HCT116 (cell line): ENCODE data around the gene CTIF. TPM values are rescaled to one million over a fixed set of nuclear protein-coding genes. Genes with fewer than 3 reads are reported as not detected.
A peak's percentile ranks its signal among the peaks of the same experiment; 100 is the strongest.

ENCODE experiments used
- ATAC-seq: fragments of 200-7000 bp; cut with Tn5 transposase; 2 replicates; pipeline ENCODE4 v1.9.1; 2020; ENCODE audit warnings: mild to moderate bottlenecking, moderate library complexity
- BruUV-seq: library from RNA; stranded (reverse); fragments of 400-500 nt; replicated peaks from 2 replicates; lab custom pipeline; 2021; lab: Mats Ljungman, UMichigan
- CTCF ChIA-PET: fragments of 300-600 bp; sonication (Branson Sonifier 250); formaldehyde crosslinking; loops from one replicate; lab custom pipeline; 2021; ENCODE audit warnings: antibody characterized with exemption; lab: Charles Lee
- POLR2A ChIA-PET: fragments of 300-600, 350-600 bp; sonication (Branson Sonifier 250); formaldehyde crosslinking; loops from one replicate; lab custom pipeline; 2021; ENCODE audit warnings: antibody characterized with exemption; lab: Charles Lee
- RAD21 ChIA-PET, 2 experiments: fragments of 300-600 bp; sonication (Branson Sonifier 250); formaldehyde crosslinking; loops; one replicate each; lab custom pipeline; 2023; ENCODE audit warnings: low total read pairs in 2 of 2; ENCODE audit not compliant: uncharacterized antibody in 2 of 2, unreplicated experiment in 2 of 2, low non-redundant PET in 1 of 2; lab: Charles Lee
- DNase-seq: peaks from one replicate; pipeline ENCODE4 v3.0.0-alpha.2; 2010; ENCODE audit warnings: low read depth, low spot score
- H2AFZ ChIP-seq: fragments of 200-600 bp; shearing (Covaris generic), sonication (generic); 2 replicates; pipeline ENCODE4 v1.6.1; 2017; ENCODE audit warnings: low read depth, mixed run types, mixed read lengths, antibody characterized with exemption, low read length; ENCODE audit not compliant: poor library complexity, severe bottlenecking
- H3K27ac ChIP-seq: 2 replicates; pipeline ENCODE4 v1.5.1; 2012; ENCODE audit warnings: low read depth, low read length
- H3K27me3 ChIP-seq: fragments of 200-600 bp; sonication (generic); 2 replicates; pipeline ENCODE4 v1.6.1; 2016; ENCODE audit warnings: mixed run types, low read length, mixed read lengths; ENCODE audit not compliant: insufficient read depth
- H3K36me3 ChIP-seq, 2 experiments: fragments of 200-500 bp in 1 of 2; fragments of 200-600 bp in 1 of 2; sonication (Bioruptor generic) in 1 of 2; sonication (generic) in 1 of 2; 2 replicates each; pipeline versions ENCODE4 v1.5.1 to v1.6.1; 2014 to 2016; ENCODE audit warnings: low read length in 2 of 2, inconsistent platforms in 1 of 2, mixed read lengths in 1 of 2, mixed run types in 1 of 2; ENCODE audit not compliant: insufficient read depth in 2 of 2, control insufficient read depth in 1 of 2
- H3K4me1 ChIP-seq, 2 experiments: fragments of 200-600 bp in 1 of 2; sonication (generic) in 1 of 2; 2 replicates each; pipeline versions ENCODE4 v1.5.1 to v1.6.1; 2012 to 2017; ENCODE audit warnings: low read length in 2 of 2, inconsistent platforms in 1 of 2, mild to moderate bottlenecking in 1 of 2, mixed read lengths in 1 of 2, mixed run types in 1 of 2, moderate library complexity in 1 of 2; ENCODE audit not compliant: insufficient read depth in 2 of 2, control insufficient read depth in 1 of 2
- H3K4me2 ChIP-seq: fragments of 200-600 bp; sonication (generic); 2 replicates; pipeline ENCODE4 v1.6.1; 2017; ENCODE audit warnings: mixed run types, low read length, mixed read lengths
- H3K4me3 ChIP-seq, 2 experiments: fragments of 200-600 bp in 1 of 2; sonication (generic) in 1 of 2; replicated peaks in 1 of 2; 2 replicates each; pipeline ENCODE4 v1.5.1; 2011 to 2016; ENCODE audit warnings: low read length in 2 of 2, control low read depth in 1 of 2, low read depth in 1 of 2, mild to moderate bottlenecking in 1 of 2, mixed read lengths in 1 of 2, mixed run types in 1 of 2
- H3K79me2 ChIP-seq: fragments of 200-600 bp; sonication (generic); 2 replicates; pipeline ENCODE4 v1.6.1; 2017; ENCODE audit warnings: mild to moderate bottlenecking, mixed run types, low read length, moderate library complexity, mixed read lengths; ENCODE audit not compliant: insufficient read depth
- H3K9ac ChIP-seq: fragments of 200-600 bp; sonication (generic); 2 replicates; pipeline ENCODE4 v1.6.1; 2016; ENCODE audit warnings: low read length, mixed read lengths
- H3K9me2 ChIP-seq: fragments of 200-600 bp; sonication (generic), shearing (Covaris generic); 2 replicates; pipeline ENCODE4 v1.6.1; 2017; ENCODE audit warnings: mixed run types, mild to moderate bottlenecking, moderate library complexity; ENCODE audit not compliant: insufficient read depth
- H3K9me3 ChIP-seq, 2 experiments: fragments of 200-500 bp in 1 of 2; fragments of 200-600 bp in 1 of 2; sonication (Bioruptor generic) in 1 of 2; sonication (generic) in 1 of 2; 2 replicates each; pipeline ENCODE4 v1.6.1; 2014 to 2017; ENCODE audit warnings: low read length in 2 of 2, mixed read lengths in 2 of 2, inconsistent platforms in 1 of 2, low read depth in 1 of 2, mild to moderate bottlenecking in 1 of 2, mixed run types in 1 of 2, moderate library complexity in 1 of 2; ENCODE audit not compliant: control insufficient read depth in 1 of 2, insufficient read depth in 1 of 2
- H4K20me1 ChIP-seq: fragments of 200-600 bp; sonication (generic), shearing (Covaris generic); 2 replicates; pipeline ENCODE4 v1.6.1; 2017; ENCODE audit warnings: mixed run types, mild to moderate bottlenecking, moderate library complexity; ENCODE audit not compliant: insufficient read depth
- CEBPB ChIP-seq: IDR thresholded peaks from 2 replicates; pipeline ENCODE4 v1.6.1; 2012; ENCODE audit warnings: low read depth
- RAD21 ChIP-seq: IDR thresholded peaks from 2 replicates; pipeline ENCODE4 v1.6.1; 2012; ENCODE audit warnings: low read depth, mild to moderate bottlenecking
- SIN3A ChIP-seq: IDR thresholded peaks from 2 replicates; pipeline ENCODE4 v1.6.1; 2012; ENCODE audit warnings: low read depth
- YY1 ChIP-seq: IDR thresholded peaks from 2 replicates; pipeline ENCODE4 v1.6.1; 2011; ENCODE audit warnings: low read length, low read depth, moderate library complexity, mild to moderate bottlenecking; ENCODE audit not compliant: insufficient replicate concordance; ENCODE audit errors: extremely low read depth
- ZBTB33 ChIP-seq: IDR thresholded peaks from 2 replicates; pipeline ENCODE4 v1.6.1; 2011; ENCODE audit warnings: mild to moderate bottlenecking, low read length, moderate library complexity; ENCODE audit not compliant: insufficient replicate concordance; ENCODE audit errors: extremely low read depth
- ZFX ChIP-seq: fragments of 450-650 bp; IDR thresholded peaks from 2 replicates; pipeline ENCODE4 v1.6.1; 2017
- ZNF274 ChIP-seq: fragments of 200-500 bp; sonication (Bioruptor generic); IDR thresholded peaks from 2 replicates; pipeline ENCODE4 v1.6.1; 2014; ENCODE audit warnings: mild to moderate bottlenecking, low read depth, low read length, inconsistent platforms
- intact Hi-C: fragments of 100-400 bp; cut with micrococcal nuclease; formaldehyde crosslinking; loops from 2 replicates; pipeline ENCODE4 v1.10.0; 2022
- total RNA-seq: library from RNA; stranded (reverse); gene quantifications from one replicate; pipeline ENCODE4 v1.2.1, GENCODE V29; 2021; ENCODE audit not compliant: unreplicated experiment

Gene CTIF
- total RNA-seq, 1 experiment from 2014 or later, result 19.7 TPM

GRCh38 chr18:48589797-48590519 lies 51.1 kb downstream of the CTIF start:
- no peaks in the 10 kb centered on the region for H3K36me3 ChIP-seq
- DNase-seq, result no peak
- ChIA-PET RAD21 (no interaction called here), CTCF (no interaction called here), POLR2A (no interaction called here)
- H3K9ac ChIP-seq, result no peak overlapping the region
- no peaks in the 10 kb centered on the region for H3K9me3 ChIP-seq
- BruUV-seq, result no TSS peak
- H3K9me2 ChIP-seq, result no peaks in the 10 kb centered on the region
- no peaks in the 10 kb centered on the region for H3K79me2 ChIP-seq
- peak; percentile 24 for ATAC-seq
- intact Hi-C loops, result no loop called here
- no peaks in the 10 kb centered on the region for H4K20me1 ChIP-seq
- H2AFZ ChIP-seq, result no peak overlapping the region
- H3K27me3 ChIP-seq, result no peaks in the 10 kb centered on the region
- no peak overlapping the region for H3K4me3 ChIP-seq
- TF ChIP-seq CEBPB (no peak), ZFX (no peak), YY1 (no peak)
- no peak overlapping the region for H3K27ac ChIP-seq
- H3K4me1 ChIP-seq, result peaks cover 15 to 21% of the 10 kb centered on the region in 2 experiments
- H3K4me2 ChIP-seq, result peak overlapping the region; percentile 49

- Histone ChIP-seq H2AFZ (no peak overlapping the region), H3K27me3 (no peaks in the 10 kb centered on the region), H3K9ac (no peak overlapping the region), H3K4me3 (no peak overlapping the region), H3K27ac (no peak overlapping the region), H4K20me1 (no peaks in the 10 kb centered on the region), H3K9me3 (no peaks in the 10 kb centered on the region), H3K4me1 (peaks cover 15 to 21% of the 10 kb centered on the region in 2 experiments), H3K4me2 (peak overlapping the region; percentile 49), H3K9me2 (no peaks in the 10 kb centered on the region), H3K36me3 (no peaks in the 10 kb centered on the region), H3K79me2 (no peaks in the 10 kb centered on the region)
- POLR2A ChIA-PET, result no interaction called here
- intact Hi-C loops, result no loop called here
- ATAC-seq (peak; percentile 74), DNase-seq (peak; percentile 2)
- RAD21 ChIA-PET, result no interaction called here
- no peak for TF ChIP-seq RAD21
- no peak for TF ChIP-seq SIN3A
- TF ChIP-seq ZBTB33, result no peak
- no peak for TF ChIP-seq ZNF274
- no TSS peak for BruUV-seq
- CTCF ChIA-PET, result interaction anchor here (1.6 kb wide), 1 partner anchor 15 kb away, joined by 5 read pairs; no protein-coding TSS in a partner anchor
Measured at GRCh38 chr18:48590678-48591077, 51.8 kb downstream of the CTIF start.
